ENCODE data around the gene PNRC2.
"Not testable (repeated sequence)": the region's sequence is repeated elsewhere in the genome, so short reads cannot be mapped to it uniquely, and the experiment has no call there.

The PNRC2 gene

GRCh38 chr1:24010650-24011049, 51.0 kb downstream of the PNRC2 start:
- H3K4me3 ChIP-seq (ENCODE audit: low read length, poor library complexity, severe bottlenecking): no peak overlapping the region
- H4K20me1 ChIP-seq (ENCODE audit: insufficient read depth, low read length, poor library complexity, severe bottlenecking): no peaks in the 10 kb centered on the region
- H3K36me3 ChIP-seq (ENCODE audit: insufficient read depth, low read length): no peaks in the 10 kb centered on the region
- H3K9me2 ChIP-seq (replicated peaks; ENCODE audit: low read depth, low read length): no peaks in the 10 kb centered on the region
- no peaks in the 10 kb centered on the region for H3K79me2 ChIP-seq (ENCODE audit: insufficient read depth, low read length)
- H3K4me1 ChIP-seq (ENCODE audit: insufficient read depth, low read length, poor library complexity, severe bottlenecking): no peaks in the 10 kb centered on the region
- no peaks in the 10 kb centered on the region for H3K9me3 ChIP-seq (ENCODE audit: insufficient read depth, low read depth, low read length)
- H3K4me2 ChIP-seq (ENCODE audit: low read depth, low read length, poor library complexity, severe bottlenecking): no peak overlapping the region
- no peaks in the 10 kb centered on the region for H3F3A ChIP-seq (ENCODE audit: low read depth)
- H3K9ac ChIP-seq (ENCODE audit: low read depth, low read length, poor library complexity, severe bottlenecking): no peak overlapping the region
- TF ChIP-seq CTCF (conservative IDR thresholded peaks at IDR 0.05; ENCODE audit: low read length) (no peak), EZH2phosphoT487 (IDR thresholded peaks at IDR 0.05; ENCODE audit: borderline replicate concordance) (no peak)
- H2AFZ ChIP-seq (ENCODE audit: low read length): no peak overlapping the region
- no peaks in the 10 kb centered on the region for H3K27me3 ChIP-seq (ENCODE audit: insufficient read depth, low read length, poor library complexity, severe bottlenecking)

GRCh38 chr1:24012878-24013277, 53.2 kb downstream of the PNRC2 start:
- not testable (repeated sequence) for H4K20me1 ChIP-seq (ENCODE audit: insufficient read depth, low read length, poor library complexity, severe bottlenecking); H3F3A ChIP-seq (ENCODE audit: low read depth); H3K9ac ChIP-seq (ENCODE audit: low read depth, low read length, poor library complexity, severe bottlenecking); H3K27me3 ChIP-seq (ENCODE audit: insufficient read depth, low read length, poor library complexity, severe bottlenecking); H3K79me2 ChIP-seq (ENCODE audit: insufficient read depth, low read length); H3K4me1 ChIP-seq (ENCODE audit: insufficient read depth, low read length, poor library complexity, severe bottlenecking); H3K4me2 ChIP-seq (ENCODE audit: low read depth, low read length, poor library complexity, severe bottlenecking); H3K9me3 ChIP-seq (ENCODE audit: insufficient read depth, low read depth, low read length); H3K36me3 ChIP-seq (ENCODE audit: insufficient read depth, low read length); H3K9me2 ChIP-seq (replicated peaks; ENCODE audit: low read depth, low read length); H3K4me3 ChIP-seq (ENCODE audit: low read length, poor library complexity, severe bottlenecking); H2AFZ ChIP-seq (ENCODE audit: low read length)

Measured in Loucy (cell line).